GM12872 (cell line): ENCODE data around the gene ENO2.
A peak's percentile ranks its signal among the peaks of the same experiment; 100 is the strongest.

ENCODE experiments used
- TF ChIP-seq, protein P1 (sequence below): IDR thresholded peaks from 3 replicates; pipeline ENCODE4 v1.5.1; 2011; ENCODE audit warnings: low read depth, mild to moderate bottlenecking, low read length, moderate library complexity; ENCODE audit not compliant: insufficient read depth

Gene ENO2

DNA sequence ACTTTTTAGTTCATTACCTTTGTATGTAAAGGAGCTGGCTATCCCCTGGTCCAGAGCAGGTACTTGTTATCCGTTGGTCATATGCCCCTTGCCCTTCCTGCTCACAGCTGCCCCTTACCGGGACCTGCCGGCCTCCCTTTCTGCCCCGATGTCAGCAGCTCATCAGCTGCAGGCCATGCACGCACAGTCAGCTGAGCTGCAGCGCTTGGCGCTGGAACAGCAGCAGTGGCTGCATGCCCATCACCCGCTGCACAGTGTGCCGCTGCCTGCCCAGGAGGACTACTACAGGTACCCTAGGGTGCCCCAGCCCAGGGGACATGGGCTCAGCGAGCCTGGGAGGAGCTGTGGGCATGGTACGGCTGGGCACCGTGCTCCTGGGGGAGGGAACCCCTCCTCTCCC lies 26.9 kb downstream of the ENO2 start:
- TF ChIP-seq, protein P1, sequence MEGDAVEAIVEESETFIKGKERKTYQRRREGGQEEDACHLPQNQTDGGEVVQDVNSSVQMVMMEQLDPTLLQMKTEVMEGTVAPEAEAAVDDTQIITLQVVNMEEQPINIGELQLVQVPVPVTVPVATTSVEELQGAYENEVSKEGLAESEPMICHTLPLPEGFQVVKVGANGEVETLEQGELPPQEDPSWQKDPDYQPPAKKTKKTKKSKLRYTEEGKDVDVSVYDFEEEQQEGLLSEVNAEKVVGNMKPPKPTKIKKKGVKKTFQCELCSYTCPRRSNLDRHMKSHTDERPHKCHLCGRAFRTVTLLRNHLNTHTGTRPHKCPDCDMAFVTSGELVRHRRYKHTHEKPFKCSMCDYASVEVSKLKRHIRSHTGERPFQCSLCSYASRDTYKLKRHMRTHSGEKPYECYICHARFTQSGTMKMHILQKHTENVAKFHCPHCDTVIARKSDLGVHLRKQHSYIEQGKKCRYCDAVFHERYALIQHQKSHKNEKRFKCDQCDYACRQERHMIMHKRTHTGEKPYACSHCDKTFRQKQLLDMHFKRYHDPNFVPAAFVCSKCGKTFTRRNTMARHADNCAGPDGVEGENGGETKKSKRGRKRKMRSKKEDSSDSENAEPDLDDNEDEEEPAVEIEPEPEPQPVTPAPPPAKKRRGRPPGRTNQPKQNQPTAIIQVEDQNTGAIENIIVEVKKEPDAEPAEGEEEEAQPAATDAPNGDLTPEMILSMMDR: no peak

DNA sequence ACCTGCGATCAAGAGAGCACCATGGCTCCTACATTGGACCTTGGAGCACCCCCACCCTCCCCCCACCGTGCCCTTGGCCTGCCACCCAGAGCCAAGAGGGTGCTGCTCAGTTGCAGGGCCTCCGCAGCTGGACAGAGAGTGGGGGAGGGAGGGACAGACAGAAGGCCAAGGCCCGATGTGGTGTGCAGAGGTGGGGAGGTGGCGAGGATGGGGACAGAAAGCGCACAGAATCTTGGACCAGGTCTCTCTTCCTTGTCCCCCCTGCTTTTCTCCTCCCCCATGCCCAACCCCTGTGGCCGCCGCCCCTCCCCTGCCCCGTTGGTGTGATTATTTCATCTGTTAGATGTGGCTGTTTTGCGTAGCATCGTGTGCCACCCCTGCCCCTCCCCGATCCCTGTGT lies 27.4 kb downstream of the ENO2 start:
- TF ChIP-seq, protein P1: no peak

DNA sequence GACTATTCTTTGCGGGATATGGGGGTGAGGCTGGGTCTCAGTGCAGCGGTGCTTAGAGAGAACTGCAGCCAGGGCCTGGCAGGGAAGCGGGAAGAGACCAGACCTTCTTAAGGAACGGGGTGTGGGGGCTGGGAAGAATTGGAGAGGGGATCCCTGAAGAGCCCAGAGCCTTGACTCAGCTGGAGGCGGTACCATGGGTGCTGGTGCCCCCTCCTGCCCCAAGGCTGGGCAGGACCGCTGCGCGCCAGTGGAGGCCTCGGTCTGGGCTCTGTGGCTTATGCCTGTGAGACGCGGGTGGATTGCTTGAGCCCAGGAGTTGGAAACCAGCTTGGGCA lies 27.9 kb downstream of the ENO2 start:
- TF ChIP-seq, protein P1: no peak

DNA sequence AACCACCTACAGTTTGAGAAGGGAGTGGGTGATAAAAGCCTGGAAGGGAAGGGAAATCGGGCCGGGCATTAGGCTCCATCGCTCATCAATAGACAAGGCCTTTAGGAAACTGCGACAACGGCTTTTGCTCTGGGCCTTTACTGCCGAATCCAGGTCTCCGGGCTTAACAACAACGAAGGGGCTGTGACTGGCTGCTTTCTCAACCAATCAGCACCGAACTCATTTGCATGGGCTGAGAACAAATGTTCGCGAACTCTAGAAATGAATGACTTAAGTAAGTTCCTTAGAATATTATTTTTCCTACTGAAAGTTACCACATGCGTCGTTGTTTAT lies 29.0 kb downstream of the ENO2 start:
- TF ChIP-seq, protein P1: no peak

DNA sequence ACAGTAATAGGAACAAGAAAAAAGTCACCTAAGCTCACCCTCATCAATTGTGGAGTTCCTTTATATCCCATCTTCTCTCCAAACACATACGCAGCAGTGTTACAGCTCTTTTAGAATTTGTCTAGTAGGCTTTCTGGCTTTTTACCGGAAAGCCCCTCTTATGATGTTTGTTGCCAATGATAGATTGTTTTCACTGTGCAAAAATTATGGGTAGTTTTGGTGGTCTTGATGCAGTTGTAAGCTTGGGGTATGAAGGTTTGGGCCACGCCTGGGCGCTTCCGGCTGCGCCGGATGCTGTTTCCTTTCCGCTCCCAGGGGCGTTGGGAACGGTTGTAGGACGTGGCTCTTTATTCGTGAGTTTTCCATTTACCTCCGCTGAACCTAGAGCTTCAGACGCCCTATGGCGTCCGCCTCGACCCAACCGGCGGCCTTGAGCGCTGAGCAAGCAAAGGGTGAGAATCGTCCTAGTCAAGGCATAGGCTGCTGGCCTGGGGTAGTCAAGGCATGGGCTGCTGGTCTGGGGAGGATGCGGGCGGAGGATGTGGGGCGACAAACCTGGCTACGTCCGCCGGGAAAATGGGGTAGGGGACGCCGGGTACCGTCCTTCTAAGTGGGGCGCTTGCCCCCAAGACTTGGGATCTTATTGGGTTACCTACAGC lies 29.5 kb downstream of the ENO2 start, which contains the start of the genes C12orf57 and RNU7-1:
TSS of gene C12orf57 (plus strand) at position 301 of the 659 bp plus-strand sequence. CDS start at position 401, 100 bp downstream.
TSS of gene RNU7-1 (plus strand) at position 95 of the 659 bp plus-strand sequence.
- TF ChIP-seq, protein P1: no peak

DNA sequence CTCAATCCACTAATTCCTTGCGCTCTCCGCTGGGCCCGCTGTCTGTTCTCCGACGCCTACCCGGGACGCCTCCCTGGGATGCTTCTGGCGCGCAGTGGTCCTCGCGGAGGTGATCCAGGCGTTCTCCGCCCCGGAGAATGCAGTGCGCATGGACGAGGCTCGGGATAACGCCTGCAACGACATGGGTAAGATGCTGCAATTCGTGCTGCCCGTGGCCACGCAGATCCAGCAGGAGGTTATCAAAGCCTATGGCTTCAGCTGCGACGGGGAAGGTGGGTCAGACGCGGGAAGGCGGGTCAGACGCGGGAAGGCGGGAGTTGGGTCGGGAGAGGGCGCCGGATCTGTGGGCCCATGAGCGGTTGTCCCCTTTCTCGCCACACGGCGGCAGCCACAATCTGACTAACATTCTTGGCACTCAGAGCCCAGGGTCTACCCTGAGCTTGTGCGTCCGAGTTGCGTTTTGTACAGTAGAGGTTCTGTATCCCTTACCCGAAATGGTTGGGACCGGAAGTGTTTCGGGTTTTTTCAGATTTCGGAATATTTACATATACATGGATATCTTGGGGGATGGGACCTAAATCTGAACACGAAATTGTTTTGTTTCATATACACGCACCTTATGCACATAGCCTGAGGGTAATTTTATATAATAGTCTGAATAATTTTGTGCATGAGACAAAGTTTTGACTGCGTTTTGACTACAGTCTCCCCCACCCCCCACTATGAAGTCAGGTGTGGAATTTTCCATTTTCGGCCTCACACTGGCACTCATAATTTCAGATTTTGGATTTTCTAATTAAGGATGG lies 30.2 kb downstream of the ENO2 start:
- TF ChIP-seq, protein P1: peak; percentile 97

DNA sequence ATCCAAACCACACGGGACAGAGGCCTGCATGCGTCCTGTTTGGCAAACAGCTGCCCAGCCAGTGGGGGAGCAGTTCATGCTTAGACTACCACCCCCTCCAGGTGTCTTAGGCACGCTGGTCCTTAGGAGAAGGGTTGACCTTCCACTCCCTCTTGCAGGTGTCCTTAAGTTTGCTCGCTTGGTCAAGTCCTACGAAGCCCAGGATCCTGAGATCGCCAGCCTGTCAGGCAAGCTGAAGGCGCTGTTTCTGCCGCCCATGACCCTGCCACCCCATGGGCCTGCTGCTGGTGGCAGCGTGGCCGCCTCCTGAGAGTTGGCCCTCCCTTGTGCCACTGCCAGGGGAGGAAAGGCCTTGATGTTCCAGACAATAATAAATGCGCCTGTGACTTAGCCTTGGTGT lies 31.2 kb downstream of the ENO2 start:
- TF ChIP-seq, protein P1: no peak; the same call in 2 of the 3 replicates
